Measurements from ENCODE around the gene FLNB. TPM values are rescaled to one million over a fixed set of nuclear protein-coding genes. Genes with fewer than 3 reads are reported as not detected.

FLNB gene
- polyA plus RNA-seq, 3 donors: 0.47 to 4.0 (median 2.1) TPM

DNA sequence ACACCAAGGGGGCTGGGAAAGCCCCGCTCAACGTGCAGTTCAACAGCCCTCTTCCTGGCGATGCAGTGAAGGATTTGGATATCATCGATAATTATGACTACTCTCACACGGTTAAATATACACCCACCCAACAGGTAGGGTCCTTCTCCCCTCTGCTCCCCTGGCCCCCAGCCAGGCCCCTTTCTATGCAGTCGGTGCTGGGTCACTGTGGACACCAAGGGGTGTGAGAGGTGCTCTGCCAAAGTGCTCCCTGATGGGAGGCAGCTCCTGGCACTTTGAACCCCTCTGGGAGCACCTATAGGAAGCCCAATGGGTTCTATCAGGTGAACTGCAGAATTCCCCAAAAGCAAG lies 103.9 kb downstream of the FLNB start:
- Histone ChIP-seq H3K27ac (ENCODE audit: low read depth in 1 of 2, low read length in 2 of 2) (no peak overlapping the region), H3K9ac (ENCODE audit: insufficient read depth, low read length, poor library complexity, severe bottlenecking) (no peak overlapping the region), H3K4me2 (replicated peaks; ENCODE audit: extremely low read depth, low read length, poor library complexity, severe bottlenecking) (no peak overlapping the region), H3K27me3 (ENCODE audit: control insufficient read depth in 2 of 2, insufficient read depth in 2 of 2, low read length in 2 of 2) (no peaks in the 10 kb centered on the region), H2AFZ (ENCODE audit: insufficient read depth, low read depth, low read length, poor library complexity, severe bottlenecking) (no peak overlapping the region), H4K20me1 (ENCODE audit: insufficient read depth, low read length) (no peaks in the 10 kb centered on the region), H3K4me3 (replicated peaks in 1 of 3; ENCODE audit: low read depth in 2 of 3, low read length in 3 of 3) (no peak overlapping the region), H3K79me2 (ENCODE audit: insufficient read depth, low read length) (no peaks in the 10 kb centered on the region), H3K36me3 (replicated peaks in 1 of 2; ENCODE audit: control insufficient read depth in 1 of 2, insufficient read depth in 2 of 2, low read length in 2 of 2) (peaks cover 34 to 92% of the 10 kb centered on the region in 2 donors), H3K9me3 (replicated peaks in 1 of 2; ENCODE audit: control insufficient read depth in 1 of 2, insufficient read depth in 1 of 2, low read length in 2 of 2) (no peaks in the 10 kb centered on the region), H3K4me1 (ENCODE audit: control insufficient read depth in 1 of 2, insufficient read depth in 2 of 2, low read length in 2 of 2) (no peaks in the 10 kb centered on the region)
- H3K27ac Mint-ChIP-seq: no peak overlapping the region
- no peaks in the 10 kb centered on the region for H3K4me1 Mint-ChIP-seq
- TF ChIP-seq, protein P1, sequence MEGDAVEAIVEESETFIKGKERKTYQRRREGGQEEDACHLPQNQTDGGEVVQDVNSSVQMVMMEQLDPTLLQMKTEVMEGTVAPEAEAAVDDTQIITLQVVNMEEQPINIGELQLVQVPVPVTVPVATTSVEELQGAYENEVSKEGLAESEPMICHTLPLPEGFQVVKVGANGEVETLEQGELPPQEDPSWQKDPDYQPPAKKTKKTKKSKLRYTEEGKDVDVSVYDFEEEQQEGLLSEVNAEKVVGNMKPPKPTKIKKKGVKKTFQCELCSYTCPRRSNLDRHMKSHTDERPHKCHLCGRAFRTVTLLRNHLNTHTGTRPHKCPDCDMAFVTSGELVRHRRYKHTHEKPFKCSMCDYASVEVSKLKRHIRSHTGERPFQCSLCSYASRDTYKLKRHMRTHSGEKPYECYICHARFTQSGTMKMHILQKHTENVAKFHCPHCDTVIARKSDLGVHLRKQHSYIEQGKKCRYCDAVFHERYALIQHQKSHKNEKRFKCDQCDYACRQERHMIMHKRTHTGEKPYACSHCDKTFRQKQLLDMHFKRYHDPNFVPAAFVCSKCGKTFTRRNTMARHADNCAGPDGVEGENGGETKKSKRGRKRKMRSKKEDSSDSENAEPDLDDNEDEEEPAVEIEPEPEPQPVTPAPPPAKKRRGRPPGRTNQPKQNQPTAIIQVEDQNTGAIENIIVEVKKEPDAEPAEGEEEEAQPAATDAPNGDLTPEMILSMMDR (IDR thresholded peaks at IDR 0.05): no peak
- no peaks in the 10 kb centered on the region for H3K9me3 Mint-ChIP-seq
- no peak overlapping the region for H3K4me3 Mint-ChIP-seq
- H3K27me3 Mint-ChIP-seq (ENCODE audit: low read depth in 3 of 3): no peaks in the 10 kb centered on the region
- H3K36me3 Mint-ChIP-seq: peaks cover 78 to 82% of the 10 kb centered on the region in 2 donors
- no peak for DNase-seq
- 100% methylated on average over 1 of the region's 6 CpGs for WGBS (ENCODE audit: insufficient coverage)
- intact Hi-C loops (cut with micrococcal nuclease): no loop called here

GRCh38 chr3:58115175-58115574 lies 107.0 kb downstream of the FLNB start:
- H3K36me3 ChIP-seq (replicated peaks in 1 of 2; ENCODE audit: control insufficient read depth in 1 of 2, insufficient read depth in 2 of 2, low read length in 2 of 2): peaks cover 18 to 81% of the 10 kb centered on the region in 2 donors
- H3K79me2 ChIP-seq (ENCODE audit: insufficient read depth, low read length): no peaks in the 10 kb centered on the region

More at GRCh38 chr3:58115175-58115574, 107.0 kb downstream of the FLNB start:
- intact Hi-C loops (cut with micrococcal nuclease): no loop called here
- Mint-ChIP-seq H3K4me1 (peaks cover 6% of the 10 kb centered on the region), H3K4me3 (no peak overlapping the region), H3K36me3 (peaks cover 68 to 73% of the 10 kb centered on the region in 2 donors), H3K27me3 (ENCODE audit: low read depth in 3 of 3) (no peaks in the 10 kb centered on the region), H3K27ac (peak overlapping the region in 2 of 7 donors; percentile 23 to 29), H3K9me3 (no peaks in the 10 kb centered on the region)
- 92% methylated on average over 2 of the region's 6 CpGs for WGBS (ENCODE audit: insufficient coverage)
- no peak overlapping the region for H3K9ac ChIP-seq (ENCODE audit: insufficient read depth, low read length, poor library complexity, severe bottlenecking)
- H4K20me1 ChIP-seq (ENCODE audit: insufficient read depth, low read length): no peaks in the 10 kb centered on the region
- H3K27me3 ChIP-seq (ENCODE audit: control insufficient read depth in 2 of 2, insufficient read depth in 2 of 2, low read length in 2 of 2): no peaks in the 10 kb centered on the region
- no peak overlapping the region for H3K27ac ChIP-seq (ENCODE audit: low read depth in 1 of 2, low read length in 2 of 2)
- DNase-seq: no peak
- peaks cover 4 to 5% of the 10 kb centered on the region in 2 donors for H3K4me1 ChIP-seq (ENCODE audit: control insufficient read depth in 1 of 2, insufficient read depth in 2 of 2, low read length in 2 of 2)
- no peak overlapping the region for H2AFZ ChIP-seq (ENCODE audit: insufficient read depth, low read depth, low read length, poor library complexity, severe bottlenecking)
- no peak overlapping the region for H3K4me3 ChIP-seq (replicated peaks in 1 of 3; ENCODE audit: low read depth in 2 of 3, low read length in 3 of 3)
- H3K9me3 ChIP-seq (replicated peaks in 1 of 2; ENCODE audit: control insufficient read depth in 1 of 2, insufficient read depth in 1 of 2, low read length in 2 of 2): no peaks in the 10 kb centered on the region
- H3K4me2 ChIP-seq (replicated peaks; ENCODE audit: extremely low read depth, low read length, poor library complexity, severe bottlenecking): no peak overlapping the region
- TF ChIP-seq, protein P1 (IDR thresholded peaks at IDR 0.05): no peak
